Natural killer cell (primary cell): Measurements from ENCODE around the gene CACNG4. TPM values are rescaled to one million over a fixed set of nuclear protein-coding genes. Genes with fewer than 3 reads are reported as not detected.

Experiments
- ATAC-seq, 3 donors: fragments of 150-1000 bp in 2 of 3; fragments of 200-7000 bp in 1 of 3; cut with Tn5 transposase; 1 replicate in 1 of 3; 2 replicates in 2 of 3; pipeline ENCODE4 v1.10.0; 2021; ENCODE audit warnings: mild to moderate bottlenecking in 2 of 3, moderate library complexity in 2 of 3
- DNase-seq, 2 donors: peaks; one replicate each; pipeline versions ENCODE4 v3.0.0 to v3.0.0-alpha.2; 2013 to 2021; ENCODE audit warnings: mixed read lengths in 1 of 2
- H3K27ac ChIP-seq: one replicate; pipeline ENCODE4 v1.5.1; 2013; ENCODE audit warnings: mild to moderate bottlenecking, low read length
- H3K27me3 ChIP-seq: one replicate; pipeline ENCODE4 v1.6.1; 2013; ENCODE audit warnings: low read length; ENCODE audit not compliant: control insufficient read depth, insufficient read depth
- H3K36me3 ChIP-seq: one replicate; pipeline ENCODE4 v1.6.1; 2013; ENCODE audit warnings: low read length; ENCODE audit not compliant: control insufficient read depth, insufficient read depth
- H3K4me1 ChIP-seq: one replicate; pipeline ENCODE4 v1.6.1; 2013; ENCODE audit warnings: low read length; ENCODE audit not compliant: control insufficient read depth, insufficient read depth
- H3K4me3 ChIP-seq: one replicate; pipeline ENCODE4 v1.5.1; 2013; ENCODE audit warnings: low read length
- H3K9me3 ChIP-seq: one replicate; pipeline ENCODE4 v1.6.1; 2013; ENCODE audit warnings: low read length; ENCODE audit not compliant: control insufficient read depth, insufficient read depth
- H3K27ac Mint-ChIP-seq, 2 donors: one replicate each; pipeline ENCODE4 v1.8.0; 2022; ENCODE audit warnings: mild to moderate bottlenecking in 2 of 2, mixed read lengths in 2 of 2, moderate library complexity in 1 of 2
- H3K27me3 Mint-ChIP-seq, 2 donors: one replicate each; pipeline ENCODE4 v1.8.0; 2022; ENCODE audit warnings: low read depth in 2 of 2, mixed read lengths in 2 of 2
- H3K36me3 Mint-ChIP-seq: one replicate; pipeline ENCODE4 v1.8.0; 2022; ENCODE audit warnings: mixed read lengths
- H3K4me1 Mint-ChIP-seq, 2 donors: one replicate each; pipeline ENCODE4 v1.8.0; 2022; ENCODE audit warnings: mixed read lengths in 2 of 2
- H3K4me3 Mint-ChIP-seq: one replicate; pipeline ENCODE4 v1.8.0; 2022; ENCODE audit warnings: mild to moderate bottlenecking, moderate library complexity, mixed read lengths
- H3K9me3 Mint-ChIP-seq, 2 donors: one replicate each; pipeline ENCODE4 v1.8.0; 2022; ENCODE audit warnings: mixed read lengths in 2 of 2
- CTCF ChIP-seq: fragments of 200-600 bp; IDR thresholded peaks from one replicate; pipeline ENCODE4 v1.8.0; 2022; ENCODE audit warnings: antibody characterized with exemption
- WGBS: methylation state at CpG from one replicate; pipeline ENCODE4 v1.1.7; 2013; ENCODE audit warnings: missing lambda C conversion rate; ENCODE audit not compliant: insufficient coverage; 5-methylcytosine and 5-hydroxymethylcytosine counted together
- intact Hi-C: fragments of 100-400 bp; cut with micrococcal nuclease; formaldehyde crosslinking; loops from one replicate; pipeline ENCODE4 v1.14.2; 2022
- total RNA-seq, 4 donors: library from RNA; stranded (reverse); fragments of 120-200 nt in 1 of 4; gene quantifications; one replicate each; pipeline versions ENCODE4 v1.2.3 to v1.2.4, GENCODE V29; 2013 to 2022

Gene CACNG4
- total RNA-seq, 3 donors from 2014 or later (not counting 1 experiment from before 2014, with no cell fraction given), result not detected

GRCh38 chr17:66941773-66942450, 22.6 kb upstream of the CACNG4 start:
- peaks cover 0 to 6% of the 10 kb centered on the region in 2 donors for H3K4me1 Mint-ChIP-seq
- no peak for ATAC-seq
- WGBS, result 90% methylated on average over 8 of the region's 8 CpGs
- no peak for TF ChIP-seq CTCF
- no peak for DNase-seq
- no peaks in the 10 kb centered on the region for H3K4me1 ChIP-seq
- H3K36me3 Mint-ChIP-seq, result no peaks in the 10 kb centered on the region
- intact Hi-C loops, result no loop called here
- no peak overlapping the region for H3K27ac Mint-ChIP-seq
- H3K9me3 Mint-ChIP-seq, result peaks cover 0 to 3% of the 10 kb centered on the region in 2 donors
- peaks cover 52 to 74% of the 10 kb centered on the region in 2 donors for H3K27me3 Mint-ChIP-seq
- no peaks in the 10 kb centered on the region for H3K36me3 ChIP-seq
- H3K9me3 ChIP-seq, result no peaks in the 10 kb centered on the region
- no peak overlapping the region for H3K4me3 ChIP-seq
- H3K4me3 Mint-ChIP-seq, result no peak overlapping the region
- peaks cover 4% of the 10 kb centered on the region for H3K27me3 ChIP-seq
- no peak overlapping the region for H3K27ac ChIP-seq

- Histone ChIP-seq H3K4me1 (no peaks in the 10 kb centered on the region), H3K27me3 (peaks cover 4% of the 10 kb centered on the region), H3K36me3 (no peaks in the 10 kb centered on the region), H3K4me3 (no peak overlapping the region), H3K27ac (no peak overlapping the region), H3K9me3 (no peaks in the 10 kb centered on the region)
- WGBS, result 60% methylated on average over 8 of the region's 8 CpGs
- Mint-ChIP-seq H3K36me3 (no peaks in the 10 kb centered on the region), H3K27ac (no peak overlapping the region), H3K4me1 (peaks cover 0 to 6% of the 10 kb centered on the region in 2 donors), H3K9me3 (peaks cover 0 to 3% of the 10 kb centered on the region in 2 donors), H3K4me3 (no peak overlapping the region), H3K27me3 (peaks cover 50 to 77% of the 10 kb centered on the region in 2 donors)
- DNase-seq, result no peak
- no peak for TF ChIP-seq CTCF
- intact Hi-C loops, result no loop called here
- ATAC-seq, result no peak
Measured at GRCh38 chr17:66942451-66943264, 21.8 kb upstream of the CACNG4 start.

- H3K27ac ChIP-seq, result no peak overlapping the region
- no peaks in the 10 kb centered on the region for H3K36me3 ChIP-seq
- H3K4me3 Mint-ChIP-seq, result no peak overlapping the region
- WGBS, result 89% methylated on average over 6 of the region's 6 CpGs
- no peaks in the 10 kb centered on the region for H3K4me1 ChIP-seq
- ATAC-seq, result no peak
- no peak for DNase-seq
- peaks cover 45 to 69% of the 10 kb centered on the region in 2 donors for H3K27me3 Mint-ChIP-seq
- no peak for TF ChIP-seq CTCF
- H3K27ac Mint-ChIP-seq, result no peak overlapping the region
- H3K9me3 Mint-ChIP-seq, result no peaks in the 10 kb centered on the region
- peaks cover 0 to 6% of the 10 kb centered on the region in 2 donors for H3K4me1 Mint-ChIP-seq
- peaks cover 4% of the 10 kb centered on the region for H3K27me3 ChIP-seq
- intact Hi-C loops, result no loop called here
- H3K36me3 Mint-ChIP-seq, result no peaks in the 10 kb centered on the region
- H3K9me3 ChIP-seq, result no peaks in the 10 kb centered on the region
- no peak overlapping the region for H3K4me3 ChIP-seq
Measured at GRCh38 chr17:66943484-66943883, 21.0 kb upstream of the CACNG4 start.
